Limb (tissue), 2 donors: Measurements from ENCODE around the gene MPPED2.
A peak's percentile ranks its signal among the peaks of the same experiment; 100 is the strongest.

Experiments used
- DNase-seq, 2 donors: peaks; one replicate each; pipeline ENCODE4 v3.0.0-alpha.2; 2016; ENCODE audit errors: extremely low spot score in 2 of 2

The MPPED2 gene

DNA sequence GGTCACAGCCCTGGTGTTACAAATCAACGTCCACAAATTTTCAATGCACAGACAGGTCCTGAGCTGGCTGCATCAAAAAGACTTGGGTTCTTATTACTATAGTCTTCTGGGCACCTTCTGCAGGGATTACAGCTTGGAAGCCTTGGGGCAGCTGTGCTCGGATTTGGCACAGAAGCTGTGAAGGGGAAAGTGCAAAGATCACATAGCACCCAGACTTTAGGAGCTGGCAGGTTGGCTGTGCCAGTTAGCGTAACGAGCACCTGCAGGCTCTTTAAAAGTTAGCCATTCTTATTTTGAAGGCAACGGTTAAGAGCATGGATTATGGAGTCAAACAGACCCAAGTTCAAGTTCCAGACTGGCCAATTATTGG lies 162.9 kb downstream of the MPPED2 start:
- DNase-seq, result no peak

DNA sequence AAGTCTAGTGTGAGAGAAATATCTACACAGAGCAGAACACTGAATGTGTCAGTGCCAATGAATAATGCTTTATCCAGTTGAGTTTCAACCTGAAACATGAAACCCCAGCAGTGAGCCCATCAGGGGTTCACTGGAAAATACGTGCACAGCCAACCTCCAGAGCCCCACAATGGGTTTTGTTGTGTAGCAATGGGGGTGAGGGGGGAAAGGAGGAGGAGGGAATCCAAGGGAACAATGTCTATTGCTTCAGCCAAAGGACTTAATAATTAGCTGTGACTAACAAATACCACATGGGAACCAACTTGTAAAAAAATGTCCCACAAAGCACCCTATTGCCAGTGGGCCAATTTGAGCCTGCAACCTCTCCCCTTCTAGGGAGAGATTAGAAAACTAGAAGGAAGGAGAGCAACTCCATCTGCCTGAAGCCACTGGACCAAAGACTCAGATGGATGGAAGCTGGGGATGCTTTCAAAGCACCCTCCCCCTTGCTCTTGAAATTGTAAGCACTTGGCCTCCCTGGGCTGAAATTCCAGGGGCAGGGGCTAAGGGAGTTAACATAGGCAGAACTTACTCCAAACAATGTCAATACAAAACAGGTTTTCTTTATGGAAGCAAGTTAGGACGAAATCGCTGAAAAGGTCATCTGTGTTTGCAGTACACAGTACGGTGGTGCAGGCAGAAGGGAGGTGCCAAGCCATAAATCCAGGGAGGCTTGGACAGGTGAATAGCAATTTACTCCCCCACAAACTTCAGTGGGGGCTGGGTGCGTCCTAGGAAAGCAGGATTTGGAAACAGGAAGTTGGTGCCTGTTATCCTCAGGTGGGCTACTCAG lies 163.5 kb downstream of the MPPED2 start:
- DNase-seq, result peak in 1 of 2 donors; percentile 40

DNA sequence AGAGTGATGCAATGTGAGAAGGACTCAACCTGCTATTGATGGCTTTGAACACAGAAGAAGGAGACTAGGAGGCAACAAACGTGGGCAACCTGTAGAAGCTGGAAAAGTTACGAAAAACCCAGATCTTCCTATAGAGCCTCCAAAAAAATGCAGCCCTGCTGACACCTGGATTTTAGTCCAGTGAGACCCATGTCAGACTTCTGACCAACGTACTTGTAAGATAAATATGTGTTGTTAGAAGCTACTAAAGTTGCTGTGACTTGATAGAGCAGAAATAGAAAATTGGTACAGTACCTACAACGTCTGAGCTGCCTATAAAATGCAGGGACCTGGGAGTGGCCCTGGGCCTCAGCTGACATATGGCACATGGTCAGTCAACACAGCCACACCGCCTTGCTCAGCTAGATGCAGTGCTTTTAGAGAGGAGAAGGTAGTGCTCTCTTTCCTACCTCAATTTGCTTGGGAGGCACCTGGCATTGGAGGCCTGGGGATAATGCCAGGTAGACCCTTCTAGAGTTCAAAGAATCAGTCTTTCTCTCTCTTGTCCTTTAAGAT lies 165.8 kb downstream of the MPPED2 start:
- no peak for DNase-seq

DNA sequence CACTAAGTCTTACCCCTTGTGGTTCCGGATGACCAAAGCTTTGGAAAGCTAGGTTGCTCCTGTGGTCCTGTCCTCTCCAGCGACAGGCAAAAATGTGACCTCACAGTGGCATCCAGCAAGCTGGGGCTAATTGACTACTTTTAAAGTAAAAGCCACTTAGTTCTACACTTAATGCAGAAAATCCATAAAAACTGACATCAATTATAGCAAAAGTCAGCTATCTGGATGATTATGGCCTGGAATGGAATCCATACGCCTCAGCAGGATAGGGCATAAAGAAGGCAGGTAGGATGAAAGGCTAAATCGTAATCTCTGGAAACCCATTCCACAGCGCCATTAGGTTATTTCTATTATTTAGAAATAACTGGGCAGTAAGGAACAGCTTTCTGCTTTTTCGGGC lies 171.3 kb downstream of the MPPED2 start:
- no peak for DNase-seq

DNA sequence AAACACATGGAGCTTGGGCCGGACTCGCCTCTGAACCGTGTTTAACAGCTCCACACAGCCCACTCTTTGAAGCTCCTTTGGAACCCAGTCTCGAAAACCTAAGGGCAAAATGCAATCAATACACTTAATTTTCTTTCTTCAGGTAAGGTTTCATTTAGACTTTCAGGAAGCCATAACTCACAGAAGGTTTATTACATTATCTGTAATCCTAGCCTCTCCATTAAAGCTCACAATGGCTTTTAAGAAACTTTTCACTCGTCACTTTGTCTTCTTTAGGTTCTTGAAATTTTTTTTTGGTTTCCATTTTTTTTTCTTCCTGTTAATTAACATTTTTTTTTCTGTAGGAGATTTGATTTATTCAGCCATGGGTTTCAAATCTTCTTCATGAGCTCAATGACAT lies 171.9 kb downstream of the MPPED2 start:
- DNase-seq, result no peak

DNA sequence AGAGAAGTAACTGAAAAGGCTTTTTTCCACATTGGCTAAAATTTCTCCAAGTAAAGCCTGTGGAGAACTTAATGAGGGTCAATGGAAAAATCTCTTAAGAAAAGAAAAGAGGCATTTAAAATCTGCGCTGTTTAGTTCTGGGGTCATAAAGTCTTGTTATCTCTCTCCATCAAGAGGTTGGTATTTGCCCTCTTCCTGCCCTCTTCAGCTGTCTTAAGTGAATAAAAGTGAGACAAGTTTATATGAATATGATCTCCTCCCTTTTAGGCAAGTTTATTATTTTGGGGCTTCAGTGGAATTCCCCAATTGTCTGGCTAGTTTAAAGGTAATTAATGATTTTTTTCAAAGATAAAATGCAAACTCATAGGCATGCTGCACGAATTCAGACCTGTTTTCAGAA lies 173.6 kb downstream of the MPPED2 start:
- DNase-seq, result no peak

DNA sequence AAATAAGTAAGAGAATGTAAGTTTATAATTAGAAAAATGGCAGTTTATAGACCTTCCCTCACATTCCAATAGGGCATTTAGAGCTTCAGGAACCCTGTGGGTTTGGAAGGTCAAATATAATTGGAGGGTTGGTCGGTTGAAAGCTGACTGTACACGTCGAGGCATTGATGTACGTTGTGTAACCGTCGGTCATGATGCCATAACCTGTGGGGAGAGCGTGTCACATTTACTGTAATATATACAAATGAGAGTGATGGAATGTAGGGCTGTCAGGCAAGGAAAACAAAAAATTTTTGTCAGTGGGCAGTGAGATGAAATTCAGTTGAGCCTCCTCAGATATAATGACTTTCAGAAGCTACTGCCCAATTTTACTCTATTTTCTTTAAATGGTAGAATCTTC lies 174.8 kb downstream of the MPPED2 start:
- no peak for DNase-seq

DNA sequence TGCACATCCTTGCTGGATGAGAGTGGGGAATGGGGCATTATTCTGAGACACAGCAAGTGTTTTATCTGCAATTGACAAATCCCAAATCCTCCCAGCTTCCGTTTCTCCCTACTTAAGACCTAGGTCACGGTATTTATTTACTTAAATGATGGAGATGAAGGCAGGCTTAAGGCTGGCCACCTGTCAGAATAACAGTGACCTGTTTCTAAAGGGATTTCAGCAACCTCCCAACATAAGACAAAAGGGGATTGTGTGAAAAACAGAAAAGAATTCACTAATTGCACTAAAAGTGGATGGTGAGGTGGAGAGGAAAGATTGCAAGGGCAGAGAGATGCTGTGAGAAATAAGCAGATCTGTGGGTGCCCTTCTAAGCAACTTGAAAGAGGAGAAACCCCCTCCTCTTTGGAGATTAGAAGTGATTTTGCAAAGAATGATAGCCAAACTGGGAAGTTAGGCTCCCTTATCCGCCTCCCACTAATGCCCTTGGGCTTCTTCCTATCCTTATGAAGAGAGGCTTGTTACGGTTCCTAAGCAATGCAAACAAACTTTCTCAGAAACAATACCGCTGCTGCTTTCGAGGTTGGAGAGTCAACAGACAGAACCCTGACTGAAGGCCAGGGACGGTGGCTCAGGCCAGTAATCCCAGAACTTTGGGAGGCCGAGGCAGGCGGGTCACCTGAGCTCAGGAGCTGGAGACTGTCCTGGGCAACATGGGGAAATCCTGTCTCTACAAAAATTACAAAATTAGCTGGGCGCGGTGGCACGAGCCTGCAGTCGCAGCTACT lies 179.0 kb downstream of the MPPED2 start:
- DNase-seq, result no peak

DNA sequence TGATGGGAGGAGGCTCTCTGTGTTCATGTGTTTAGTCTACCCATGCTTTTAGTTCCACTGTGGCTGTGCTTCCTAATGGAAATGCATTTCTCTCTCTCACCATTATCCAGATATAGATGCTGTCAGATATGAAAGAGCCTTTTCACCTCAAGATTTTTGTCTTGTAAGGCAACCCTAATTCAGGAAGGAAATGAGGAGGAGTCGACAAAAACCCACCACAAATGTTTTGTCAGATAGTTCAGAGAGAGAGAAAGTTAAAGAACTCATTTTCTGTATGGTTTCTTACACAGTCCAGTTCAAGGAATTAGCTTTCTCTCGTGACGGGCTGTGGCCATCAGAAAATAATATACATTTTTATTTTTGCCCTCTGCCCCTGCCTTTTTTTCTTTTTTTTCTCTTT lies 180.8 kb downstream of the MPPED2 start:
- no peak for DNase-seq

DNA sequence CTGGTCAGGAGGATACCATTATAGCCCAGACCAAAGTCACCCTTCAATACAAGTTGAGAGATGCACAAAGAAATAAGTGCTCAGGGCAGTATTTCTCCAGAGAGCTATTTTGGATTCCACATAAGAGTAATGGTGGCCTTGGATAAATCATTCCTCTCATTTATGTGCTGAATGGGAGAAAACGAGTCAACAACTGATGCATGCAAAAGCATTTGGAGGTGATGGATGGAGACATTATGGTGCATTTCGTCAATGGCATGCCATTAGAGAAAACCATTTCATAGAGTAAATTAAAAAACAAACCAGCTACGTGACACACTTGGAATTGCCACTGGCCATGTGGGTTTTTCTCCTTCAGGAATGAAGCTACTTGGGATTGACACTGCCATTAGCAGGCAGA lies 182.0 kb downstream of the MPPED2 start:
- no peak for DNase-seq

DNA sequence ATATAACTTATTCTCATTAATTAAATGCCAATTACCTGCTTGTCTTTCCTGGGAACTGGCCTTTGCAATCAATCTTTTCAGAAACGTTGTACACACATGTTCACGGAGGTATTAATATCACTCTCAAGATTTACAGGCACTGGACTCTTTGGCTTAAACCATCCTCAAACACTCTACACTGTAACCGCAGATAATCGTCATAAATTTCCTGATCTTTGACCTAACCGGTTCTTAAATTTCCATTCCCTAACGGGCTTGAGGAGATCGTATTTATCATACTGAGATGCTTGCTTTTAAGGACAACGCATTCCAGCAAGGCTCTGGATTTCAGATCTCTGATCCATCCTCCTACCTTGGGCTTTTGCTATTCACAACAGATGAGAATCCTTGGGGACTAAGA lies 190.4 kb downstream of the MPPED2 start:
- DNase-seq, result no peak

DNA sequence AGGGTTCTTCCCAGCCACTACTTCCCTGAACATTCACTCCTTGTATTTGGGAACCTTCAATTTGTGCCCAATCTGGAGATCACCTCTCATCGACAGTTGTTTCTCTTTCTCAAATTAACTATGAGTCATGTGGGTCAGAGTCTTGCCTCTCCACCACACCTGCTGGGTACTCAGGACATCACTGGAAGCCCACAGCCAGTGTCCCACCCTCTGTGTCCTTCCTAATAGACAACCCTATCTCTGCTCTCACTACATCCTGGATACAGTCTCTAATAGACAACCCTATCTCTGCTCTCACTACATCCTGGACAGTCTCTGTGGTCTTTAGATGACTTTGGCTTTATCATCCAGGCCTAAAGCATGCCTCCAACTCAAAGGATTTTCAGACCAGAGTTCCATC lies 193.1 kb downstream of the MPPED2 start:
- no peak for DNase-seq

DNA sequence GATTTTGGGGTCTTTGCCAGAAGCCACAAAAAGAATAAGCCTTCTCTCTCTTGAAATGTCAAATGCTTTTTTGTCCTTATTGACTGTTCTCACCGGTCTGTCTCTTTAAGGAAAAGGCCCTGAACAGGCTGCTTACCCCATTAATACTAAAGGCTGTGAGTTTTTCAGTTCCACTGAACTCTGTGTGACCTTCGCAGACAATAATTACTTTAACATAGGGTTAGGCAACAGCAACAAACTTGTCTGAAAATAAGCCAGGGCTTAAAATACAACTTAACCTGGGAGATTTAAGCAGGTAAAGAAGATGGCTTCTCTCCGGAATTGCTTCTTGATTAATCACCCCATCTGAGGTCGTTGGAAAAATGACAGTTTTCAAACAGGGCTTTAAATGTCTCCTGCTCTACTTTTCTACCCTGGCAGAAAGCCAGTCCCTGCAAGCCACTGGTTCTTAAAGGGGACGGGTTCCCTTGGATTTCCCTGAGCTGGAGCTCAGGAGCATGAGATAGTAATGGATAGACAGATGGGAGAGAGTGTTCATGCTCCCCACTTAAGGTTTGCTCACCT lies 193.8 kb downstream of the MPPED2 start:
- peak; percentile 48 to 60 for DNase-seq

DNA sequence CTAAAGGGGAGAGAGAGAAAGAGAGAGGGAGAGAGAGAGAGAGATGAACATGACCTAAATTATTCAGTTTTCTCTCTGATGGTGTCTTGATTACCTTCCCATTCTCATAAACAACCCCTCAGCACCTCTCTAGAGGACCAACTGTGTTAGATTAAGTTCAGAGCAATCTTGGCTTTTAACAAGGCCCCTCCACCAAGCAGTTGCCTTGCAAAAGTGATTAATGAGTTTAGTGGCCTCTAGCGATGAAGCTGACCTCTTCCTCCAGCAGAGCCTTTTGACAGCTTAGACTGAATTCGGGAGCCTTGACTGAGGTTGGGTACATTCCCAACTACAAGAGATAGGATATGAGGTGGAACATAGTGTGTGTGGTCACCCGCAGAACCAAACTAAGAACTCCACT lies 197.2 kb downstream of the MPPED2 start:
- DNase-seq, result no peak

DNA sequence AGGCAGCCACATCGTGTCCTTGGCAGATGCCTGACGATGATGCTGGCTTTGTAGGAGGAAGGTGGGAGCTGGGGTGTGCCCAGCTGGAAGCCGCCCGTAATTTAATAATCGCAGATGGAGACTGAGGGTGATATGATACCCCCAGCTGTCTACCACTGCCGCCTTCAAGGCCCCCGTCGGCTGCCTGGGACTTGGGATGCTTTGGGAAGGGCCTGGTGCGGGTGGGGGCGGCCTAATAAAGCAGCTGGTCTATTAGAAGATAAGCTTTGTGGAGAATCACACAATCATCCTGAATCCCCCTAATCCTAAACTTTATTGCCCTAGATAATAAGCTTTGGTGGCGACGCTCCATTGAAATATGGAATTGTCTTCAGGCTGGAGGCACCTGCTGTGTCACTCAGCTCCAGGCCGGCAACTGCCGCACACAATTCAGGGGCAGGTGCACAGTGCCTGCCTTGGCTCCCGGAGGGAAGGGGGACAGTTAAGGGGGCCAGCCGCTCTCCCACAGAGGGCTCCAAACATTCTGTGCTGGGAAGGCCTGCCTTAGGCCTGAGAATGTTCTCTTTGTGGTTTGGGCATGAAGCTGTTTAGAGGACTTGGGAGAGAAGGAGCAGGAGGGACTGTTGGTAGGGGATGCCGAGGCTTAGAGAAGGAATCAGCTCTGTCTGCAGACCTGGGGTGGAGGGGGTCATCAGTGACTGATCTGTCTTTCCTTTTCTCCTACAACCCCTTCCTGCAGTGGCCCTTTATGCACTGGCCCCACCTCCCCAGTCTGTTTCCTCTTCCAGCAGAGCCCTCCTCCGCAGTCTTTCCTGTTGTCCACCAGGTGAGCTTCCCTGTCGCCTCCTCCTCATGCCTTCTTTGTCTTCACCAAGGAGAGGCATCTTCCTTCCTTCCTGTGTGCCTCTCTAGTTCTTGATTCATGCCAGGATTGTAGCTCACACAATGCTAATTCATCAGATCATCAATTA lies 198.0 kb downstream of the MPPED2 start:
- DNase-seq, result peak; percentile 35 to 60

DNA sequence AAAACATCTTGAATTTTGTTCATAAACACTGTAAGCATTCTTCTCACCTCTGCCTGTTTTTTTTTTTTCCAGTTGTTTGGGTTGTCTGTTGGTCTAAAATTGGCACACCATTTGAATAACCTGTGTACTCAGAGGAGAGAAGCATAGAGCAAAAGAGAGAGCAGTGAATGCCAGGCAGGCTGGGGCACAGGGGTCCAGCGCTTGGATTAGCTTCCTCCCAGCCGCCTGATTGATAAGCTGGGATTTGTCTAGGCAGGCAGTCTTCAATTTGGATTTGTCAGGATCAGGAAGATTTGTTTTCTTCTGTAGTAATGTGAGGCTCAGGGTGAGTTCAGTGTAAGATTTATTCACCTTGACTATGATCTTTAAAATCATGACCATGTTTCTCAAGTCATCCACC lies 204.3 kb downstream of the MPPED2 start:
- DNase-seq, result no peak

DNA sequence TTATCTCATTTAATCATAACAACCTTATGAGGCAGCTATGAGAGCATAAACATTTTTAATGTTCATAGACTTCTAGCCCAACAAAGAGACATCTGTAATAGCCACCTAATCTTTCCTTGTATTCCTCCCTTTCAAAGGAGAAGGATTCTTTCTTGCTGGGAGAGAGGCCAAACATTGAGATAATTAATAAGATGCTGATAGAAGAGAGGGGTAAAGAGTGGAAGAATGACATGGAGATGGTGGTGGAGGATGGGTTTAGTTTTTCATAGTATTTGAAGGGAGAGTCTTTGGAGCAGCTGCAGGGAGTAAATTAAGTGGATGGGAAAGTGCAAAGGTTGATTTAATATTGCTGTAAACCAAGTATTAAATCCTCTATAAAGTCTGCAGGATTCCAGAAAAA lies 205.3 kb downstream of the MPPED2 start:
- DNase-seq, result no peak

DNA sequence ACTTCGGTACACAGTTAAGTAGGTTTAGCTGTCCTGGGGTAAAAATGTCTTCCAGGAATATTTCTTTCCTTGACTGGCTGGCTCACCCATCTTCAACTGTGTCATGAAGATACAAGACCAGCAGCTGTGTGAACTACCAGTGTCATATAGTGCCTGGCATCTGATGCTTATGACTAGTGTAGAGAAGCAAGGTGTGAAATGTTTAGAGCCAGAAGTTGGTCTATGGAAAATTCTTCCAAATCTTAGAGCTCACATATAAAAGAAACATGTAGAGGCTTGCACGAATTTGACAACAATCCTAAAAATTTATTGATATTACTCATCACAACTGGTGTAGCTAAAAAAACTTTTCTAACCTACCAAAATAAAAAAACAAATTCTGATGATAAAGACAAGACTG lies 208.8 kb downstream of the MPPED2 start:
- DNase-seq, result no peak

DNA sequence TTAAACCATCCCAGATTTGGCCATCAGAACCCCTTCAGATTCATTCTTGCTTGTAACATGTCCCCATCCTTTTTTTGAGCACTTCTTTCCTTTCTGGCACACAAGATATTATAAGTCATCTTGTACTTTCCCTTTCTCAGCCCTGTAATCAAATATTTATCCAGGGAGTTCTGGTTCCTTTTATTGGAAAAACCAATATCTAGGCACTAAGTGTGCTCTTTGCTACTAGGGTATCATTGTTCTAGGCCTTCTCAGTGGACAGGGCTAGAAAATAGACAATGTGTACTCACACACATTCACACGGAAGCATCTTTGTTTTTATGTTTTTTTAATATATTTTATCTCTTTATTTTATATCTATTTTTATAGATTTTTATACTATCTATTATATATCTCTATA lies 216.0 kb downstream of the MPPED2 start:
- DNase-seq, result no peak

DNA sequence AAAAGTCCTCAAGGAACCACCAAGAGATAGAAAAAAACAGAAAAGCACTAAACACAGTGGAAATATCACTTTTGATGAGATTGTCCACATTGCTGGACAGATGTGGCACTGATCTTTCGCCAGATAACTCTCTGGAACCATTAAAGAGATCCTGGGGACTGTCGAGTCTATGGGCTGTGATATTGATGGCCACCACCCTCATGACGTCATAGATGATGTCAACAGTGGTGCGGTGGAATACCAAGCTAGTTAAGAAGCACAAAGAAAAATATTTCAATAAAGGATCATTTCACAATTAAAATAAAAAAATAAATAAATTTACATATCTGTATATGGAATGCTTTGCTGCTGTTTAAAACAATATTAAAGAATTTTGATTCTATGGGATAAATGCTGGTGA lies 217.8 kb downstream of the MPPED2 start:
- DNase-seq, result no peak
